ENCODE data around the gene KRTAP24-1.

KRTAP24-1 gene

DNA sequence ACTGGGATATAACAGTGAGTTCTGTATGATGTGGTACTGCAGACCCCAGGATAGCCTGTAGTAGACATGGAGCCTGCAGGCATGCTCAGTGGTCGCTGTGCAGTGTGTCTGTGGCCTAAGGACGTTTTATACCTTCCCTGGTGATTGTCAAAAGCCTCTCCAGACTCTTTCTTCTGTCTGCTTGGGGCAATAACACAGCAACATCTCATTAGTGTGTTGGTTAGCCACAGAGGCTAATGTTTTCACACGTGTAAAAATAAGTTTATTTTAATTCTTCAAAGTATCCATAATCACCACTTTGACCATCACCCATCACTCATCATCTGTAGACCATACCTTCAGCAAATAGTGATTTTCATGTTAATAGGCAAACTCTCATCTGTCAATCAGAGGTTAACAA is at the start of gene KRTAP24-1:
TSS of gene KRTAP24-1 (minus strand) at position 101 of the 400 bp plus-strand sequence. CDS start at position 83, 18 bp downstream.
- no peak for DNase-seq

- no peak for DNase-seq
These were observed 46.6 kb upstream of the KRTAP24-1 start for GRCh38 chr21:30329203-30329875.

DNA sequence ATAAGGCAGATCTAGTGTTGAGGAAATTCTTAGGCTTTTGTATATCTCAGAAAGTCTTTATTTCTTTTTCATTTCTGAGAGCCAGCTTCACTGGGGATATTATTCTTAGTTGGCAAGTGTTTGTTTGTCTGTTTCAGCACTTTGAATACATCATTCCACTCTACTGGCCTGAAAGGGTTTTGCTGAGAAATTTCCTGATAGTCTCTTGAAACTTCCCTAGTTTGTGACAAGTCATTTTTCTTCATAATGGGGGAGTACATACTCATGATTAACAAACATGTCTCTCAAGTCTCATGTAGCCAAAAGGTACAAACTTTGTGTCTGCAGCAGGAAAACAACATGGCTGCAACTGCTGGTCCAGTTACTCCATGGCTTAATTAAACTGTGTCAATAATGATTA is 43.6 kb upstream of the KRTAP24-1 start:
- DNase-seq = no peak

DNA sequence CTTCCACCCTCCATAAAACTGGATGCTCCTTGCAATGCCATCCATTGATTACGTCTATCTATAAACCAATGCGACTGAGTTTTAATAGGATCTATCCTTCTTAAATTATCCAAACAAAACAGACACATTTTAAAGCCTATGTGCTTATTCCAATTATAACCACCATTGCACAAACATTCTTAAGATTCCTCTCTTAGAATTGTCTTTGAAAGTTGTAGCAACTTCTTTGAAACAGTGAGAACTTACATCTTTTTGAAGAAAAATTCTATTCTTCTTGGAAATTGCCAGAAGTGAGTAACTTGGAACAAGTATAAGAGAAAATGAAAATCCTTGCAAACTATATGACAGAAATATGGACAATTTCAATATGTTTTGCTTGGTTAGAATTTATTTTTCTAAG is 37.5 kb upstream of the KRTAP24-1 start, which contains the start of gene KRTAP26-1:
TSS of gene KRTAP26-1 (minus strand) at position 101 of the 400 bp plus-strand sequence. CDS start 280 bp downstream, outside the sequence.
- DNase-seq = no peak

DNA sequence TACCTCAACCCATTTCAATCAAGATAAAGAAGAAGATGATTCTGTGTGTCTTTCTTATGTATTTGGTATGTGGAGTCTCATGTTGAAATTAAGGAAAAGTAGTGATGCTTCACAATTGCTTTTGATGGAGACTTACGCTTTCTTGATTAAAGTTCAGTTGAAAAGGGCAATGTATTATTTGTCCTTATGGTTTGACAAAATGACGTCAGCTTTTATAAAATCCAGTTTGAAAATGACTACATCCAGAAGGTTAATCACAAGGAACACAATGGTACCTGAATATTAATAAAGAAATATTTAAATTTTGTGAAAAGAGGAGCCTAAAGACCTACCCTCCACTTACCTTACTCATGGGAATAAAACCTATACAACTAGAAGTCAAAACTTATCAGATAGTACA is 33.0 kb upstream of the KRTAP24-1 start:
- no peak for DNase-seq

DNA sequence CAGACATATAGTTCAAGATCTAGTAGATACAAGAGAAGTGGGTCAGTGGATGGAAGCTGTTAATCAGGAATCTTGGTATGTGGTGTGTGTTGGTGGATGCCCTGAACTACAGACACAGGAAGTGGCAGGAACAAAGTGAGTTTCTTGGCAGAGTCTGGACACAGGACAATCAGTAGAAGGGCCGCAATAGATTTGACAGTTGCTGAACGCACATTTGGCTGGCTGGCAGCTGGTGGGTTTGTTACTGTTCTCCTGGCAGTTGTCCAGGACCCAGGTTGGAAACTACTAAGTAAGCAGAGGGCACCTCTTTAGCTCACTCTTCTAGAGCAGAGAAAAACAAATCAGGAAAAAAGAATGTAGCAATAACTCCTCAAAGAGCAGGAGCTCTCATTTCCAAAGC is 24.1 kb upstream of the KRTAP24-1 start:
- DNase-seq = no peak

DNA sequence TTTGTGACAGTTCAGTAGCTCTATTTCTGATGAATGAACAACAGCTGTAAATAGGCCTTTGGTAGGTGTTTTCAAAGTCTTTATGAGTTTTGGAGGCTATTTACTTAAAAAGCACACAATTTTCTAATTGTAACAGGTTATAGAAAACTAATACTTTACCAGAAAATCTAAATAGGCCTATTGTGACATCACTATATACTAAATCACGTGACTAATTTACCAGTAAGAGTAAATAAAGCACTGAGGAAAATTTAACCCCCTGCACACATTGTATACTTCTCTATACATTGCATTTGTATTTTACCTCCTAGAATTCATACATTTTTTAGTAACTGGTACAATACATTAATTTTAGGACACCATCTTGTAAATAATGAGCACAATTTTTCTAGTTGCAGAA is 22.4 kb upstream of the KRTAP24-1 start:
- no peak for DNase-seq

DNA sequence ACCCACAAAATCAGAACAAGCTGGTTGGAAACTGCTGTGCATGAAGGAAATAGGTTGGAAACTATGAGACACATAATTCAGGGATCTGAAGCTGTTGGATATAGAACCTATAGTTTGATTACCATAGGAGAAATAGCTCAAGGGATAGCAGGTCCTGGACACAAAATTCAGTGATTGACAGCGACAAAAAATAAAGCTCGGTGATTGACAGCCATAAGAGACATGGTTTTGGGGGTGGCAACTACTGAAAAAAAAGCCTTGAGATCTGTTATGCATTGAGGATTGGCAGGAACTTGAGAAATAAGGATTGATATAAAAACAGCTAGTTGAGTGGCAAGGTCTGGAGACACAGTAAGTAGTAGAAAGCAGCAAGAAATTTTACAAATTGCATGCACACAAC is 6.5 kb upstream of the KRTAP24-1 start, which contains the start of gene KRTAP25-1:
TSS of gene KRTAP25-1 (minus strand) at position 300 of the 400 bp plus-strand sequence. CDS start at position 276, 24 bp downstream.
- DNase-seq = no peak

DNA sequence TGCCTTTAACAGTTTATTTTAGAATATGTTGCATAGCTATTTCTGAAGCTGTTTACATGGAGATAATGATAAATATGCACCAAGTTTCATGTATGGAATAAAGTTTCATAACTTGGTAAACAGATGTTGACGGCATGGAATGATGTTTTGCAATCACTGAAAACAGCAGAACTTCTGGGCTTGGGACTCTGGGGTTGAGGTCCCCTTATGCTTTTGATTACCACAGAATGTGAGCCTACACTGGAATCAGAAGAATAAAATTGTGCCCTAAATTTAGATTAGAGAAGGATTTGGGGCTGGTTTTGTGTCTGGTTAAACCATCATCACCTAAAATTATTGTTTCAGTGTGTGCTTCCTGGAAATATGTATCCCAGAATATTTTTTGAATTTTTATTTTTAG is 11.1 kb downstream of the KRTAP24-1 start:
- DNase-seq = no peak

DNA sequence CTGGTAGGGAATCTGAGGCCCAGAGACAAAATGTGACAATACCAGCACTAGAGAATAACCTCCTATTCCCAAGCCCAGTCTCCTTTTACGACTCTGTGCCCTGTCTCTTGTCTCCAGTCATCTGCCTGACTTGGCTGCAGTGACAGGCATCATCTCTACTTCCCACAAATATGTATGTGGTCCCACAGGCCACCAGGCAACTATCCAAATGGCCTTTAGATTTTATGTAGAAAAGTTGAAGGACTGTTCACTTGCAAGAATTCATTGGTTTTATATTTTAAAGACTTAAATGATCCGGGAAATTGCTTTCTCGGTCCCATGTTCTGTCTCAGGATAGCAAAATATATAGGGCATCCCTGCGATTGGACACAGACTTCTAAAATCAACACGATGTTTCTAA is 11.6 kb downstream of the KRTAP24-1 start:
- no peak for DNase-seq

GRCh38 chr21:30269803-30270530 is 12.8 kb downstream of the KRTAP24-1 start:
- DNase-seq = no peak

DNA sequence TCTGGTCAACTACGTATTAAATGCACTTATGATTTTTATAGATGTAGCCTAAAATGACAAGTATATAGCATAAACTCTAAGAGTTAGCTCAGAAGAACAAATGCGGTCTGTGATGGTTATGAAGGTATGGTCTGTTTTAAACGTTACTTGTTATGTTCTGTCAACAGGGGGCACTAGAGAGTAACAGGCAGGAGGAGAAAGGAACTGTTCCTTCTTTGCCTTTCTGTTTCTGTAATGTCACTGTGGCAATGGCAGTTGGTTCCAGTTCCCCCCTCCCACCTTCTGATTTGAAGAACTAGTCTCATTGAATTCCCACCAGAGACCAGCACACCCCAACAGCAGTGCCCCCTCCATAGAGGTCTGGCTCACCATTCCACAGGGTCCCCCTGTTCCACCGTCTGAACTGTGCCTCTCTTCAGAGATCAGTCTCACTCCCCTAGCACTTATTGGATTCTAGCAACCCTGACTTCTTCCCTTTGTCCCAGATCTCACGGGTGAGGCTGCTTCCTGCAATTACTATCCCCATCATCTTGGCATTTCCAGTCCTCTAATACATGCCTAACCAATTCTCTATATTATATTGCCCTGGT is 14.0 kb downstream of the KRTAP24-1 start:
- DNase-seq = no peak

- no peak for DNase-seq
These were observed 25.0 kb downstream of the KRTAP24-1 start for GRCh38 chr21:30257773-30258172.

GRCh38 chr21:30256100-30256499 is 26.6 kb downstream of the KRTAP24-1 start:
- DNase-seq = no peak

DNA sequence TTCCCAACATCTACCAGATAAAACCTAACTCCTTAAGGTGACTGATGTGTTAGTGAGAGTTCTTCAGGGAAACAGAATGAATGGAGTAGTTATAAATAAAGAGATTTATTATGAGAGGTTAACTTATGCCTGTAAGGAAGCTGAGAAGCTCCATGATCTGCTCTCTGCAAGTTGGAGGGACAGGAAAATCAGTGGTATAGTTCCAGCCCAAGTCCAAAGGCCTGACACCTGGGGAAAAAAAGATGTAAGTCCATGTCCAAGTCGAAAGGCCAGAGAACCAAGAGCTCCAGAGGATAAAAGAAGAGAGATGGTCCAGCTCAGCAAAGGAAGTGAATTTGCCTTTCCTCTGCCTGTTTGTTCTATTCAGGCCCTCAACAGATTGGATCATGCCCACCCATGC is 27.1 kb downstream of the KRTAP24-1 start:
- no peak for DNase-seq

- no peak for DNase-seq
These were observed 31.0 kb downstream of the KRTAP24-1 start for GRCh38 chr21:30251781-30252180.

- no peak for DNase-seq
These were observed 32.8 kb downstream of the KRTAP24-1 start for GRCh38 chr21:30249936-30250335.

- DNase-seq = no peak
These were observed 33.9 kb downstream of the KRTAP24-1 start for GRCh38 chr21:30248844-30249243.

- no peak for DNase-seq
These were observed 37.7 kb downstream of the KRTAP24-1 start for GRCh38 chr21:30245061-30245460.

DNA sequence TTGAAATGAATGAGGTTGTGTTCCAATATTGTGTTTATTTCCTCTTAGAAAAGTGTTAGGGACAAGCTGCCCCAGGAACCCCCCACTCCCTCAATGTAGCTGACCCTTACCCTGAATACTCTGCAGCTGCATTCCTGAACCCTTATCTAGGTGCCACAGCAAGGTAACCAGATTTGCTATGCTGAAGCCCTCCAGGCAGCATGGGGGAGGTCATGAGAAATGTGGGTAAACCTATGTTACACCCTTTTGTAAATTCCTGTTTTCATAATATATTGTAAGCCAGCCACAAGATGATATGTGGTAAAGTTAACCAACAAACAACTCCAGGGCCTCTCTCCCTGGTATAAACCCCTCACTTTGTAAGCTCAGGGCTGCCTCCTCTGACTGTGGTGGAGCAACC is 39.1 kb downstream of the KRTAP24-1 start:
- DNase-seq = no peak

GRCh38 chr21:30240661-30241060 is 42.1 kb downstream of the KRTAP24-1 start:
- no peak for DNase-seq

DNA sequence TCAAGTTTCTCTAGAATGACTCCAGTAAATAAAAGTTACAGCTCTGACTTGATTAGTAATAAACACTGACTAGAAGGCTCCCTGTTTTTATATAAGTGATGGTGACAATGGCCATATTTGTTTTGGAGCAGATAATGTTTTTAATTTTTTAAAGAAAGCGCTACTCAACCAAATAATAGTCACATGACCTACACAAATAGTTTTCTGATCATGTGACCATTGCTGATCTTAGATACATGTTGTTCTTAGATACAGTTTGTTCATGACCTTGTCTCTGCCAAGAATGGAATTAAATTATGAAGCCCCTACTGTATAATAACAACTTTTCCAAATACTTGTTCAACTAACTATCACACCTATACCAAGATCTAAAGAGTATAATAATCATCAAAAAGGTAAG is 44.6 kb downstream of the KRTAP24-1 start:
- no peak for DNase-seq

GRCh38 chr21:30234643-30235042 is 48.1 kb downstream of the KRTAP24-1 start:
- no peak for DNase-seq

- DNase-seq = no peak
These were observed 48.7 kb downstream of the KRTAP24-1 start for GRCh38 chr21:30234050-30234449.

Data from right forelimb (tissue), 1 donor.